GM18861 (cell line): Measurements from ENCODE around the gene UBE2N.
"Not testable (repeated sequence)": the region's sequence is repeated elsewhere in the genome, so short reads cannot be mapped to it uniquely, and the experiment has no call there.

ENCODE experiments used
- ATAC-seq: cut with Tn5 transposase; IDR thresholded peaks from one replicate; pipeline ENCODE4 v1.9.1; 2021; ENCODE audit not compliant: unreplicated experiment

UBE2N gene

GRCh38 chr12:93415723-93416464 lies 25.9 kb downstream of the UBE2N start:
- no peak for ATAC-seq

GRCh38 chr12:93413064-93413463 lies 28.7 kb downstream of the UBE2N start:
- ATAC-seq: no peak

- not testable (repeated sequence) for ATAC-seq
Measured at GRCh38 chr12:93412396-93412795, 29.4 kb downstream of the UBE2N start.

GRCh38 chr12:93411060-93411459 lies 30.7 kb downstream of the UBE2N start:
- ATAC-seq: not testable (repeated sequence)

- ATAC-seq: not testable (repeated sequence)
Measured at GRCh38 chr12:93409343-93410187, 32.2 kb downstream of the UBE2N start.

GRCh38 chr12:93408813-93409212 lies 32.9 kb downstream of the UBE2N start:
- no peak for ATAC-seq

- no peak for ATAC-seq
Measured at GRCh38 chr12:93407963-93408283, 33.8 kb downstream of the UBE2N start.

GRCh38 chr12:93407054-93407962 lies 34.4 kb downstream of the UBE2N start:
- no peak for ATAC-seq

- no peak for ATAC-seq
Measured at GRCh38 chr12:93404961-93405849, 36.5 kb downstream of the UBE2N start.

- ATAC-seq: no peak
Measured at GRCh38 chr12:93403988-93404803, 37.6 kb downstream of the UBE2N start.

- no peak for ATAC-seq
Measured at GRCh38 chr12:93402333-93403311, 39.1 kb downstream of the UBE2N start.

- peak; percentile 74 for ATAC-seq
Measured at GRCh38 chr12:93399183-93399863, 42.4 kb downstream of the UBE2N start.

- ATAC-seq: no peak
Measured at GRCh38 chr12:93397412-93397811, 44.3 kb downstream of the UBE2N start.

GRCh38 chr12:93393425-93393824 lies 48.3 kb downstream of the UBE2N start:
- ATAC-seq: no peak

GRCh38 chr12:93390549-93391297 lies 51.0 kb downstream of the UBE2N start:
- peak; percentile 59 for ATAC-seq

GRCh38 chr12:93390031-93390430 lies 51.7 kb downstream of the UBE2N start:
- no peak for ATAC-seq

- ATAC-seq: no peak
Measured at GRCh38 chr12:93387780-93388179, 54.0 kb downstream of the UBE2N start.
